SK-N-SH treated with all-trans-retinoic acid at 6 μM for 48 hours (cell line): ENCODE measurements around the gene PPM1G.

ENCODE experiments used
- ATAC-seq: fragments of 200-7000 bp; cut with Tn5 transposase; 3 replicates; pipeline ENCODE4 v1.9.1; 2020; ENCODE audit warnings: mild to moderate bottlenecking, moderate library complexity
- ARNTL ChIP-seq: fragments of 450-650 bp; formaldehyde crosslinking; IDR thresholded peaks from 2 replicates; pipeline ENCODE4 v1.5.0; 2020; ENCODE audit warnings: low read depth, mild to moderate bottlenecking, moderate library complexity, borderline replicate concordance
- BACH2 ChIP-seq: fragments of 250-450 bp; sonication (Bioruptor Pico); IDR thresholded peaks from 2 replicates; pipeline ENCODE4 v1.9.0; 2021; ENCODE audit warnings: mild to moderate bottlenecking, borderline replicate concordance
- CREB5 ChIP-seq: fragments of 250-450 bp; sonication (Bioruptor Pico); IDR thresholded peaks from 2 replicates; pipeline ENCODE4 v1.5.1; 2020; ENCODE audit warnings: low read depth, mild to moderate bottlenecking, moderate library complexity
- ESRRG ChIP-seq: fragments of 250-450 bp; sonication (Bioruptor Pico); IDR thresholded peaks from 2 replicates; pipeline ENCODE4 v1.6.1; 2021; ENCODE audit warnings: mild to moderate bottlenecking
- ISL1 ChIP-seq: fragments of 250-450 bp; sonication (Bioruptor Pico); IDR thresholded peaks from 2 replicates; pipeline ENCODE4 v2.1.2; 2022; ENCODE audit warnings: mild to moderate bottlenecking, moderate library complexity
- POU6F1 ChIP-seq: fragments of 250-450 bp; sonication (Bioruptor Pico); IDR thresholded peaks from 2 replicates; pipeline ENCODE4 v1.8.0; 2021; ENCODE audit warnings: low read depth, mild to moderate bottlenecking, moderate library complexity, borderline replicate concordance
- RARB ChIP-seq: fragments of 250-450 bp; sonication (Bioruptor Pico); IDR thresholded peaks from 2 replicates; pipeline ENCODE4 v1.8.0; 2021; ENCODE audit warnings: mild to moderate bottlenecking, moderate library complexity
- SNAI2 ChIP-seq: fragments of 250-450 bp; sonication (Bioruptor Pico); IDR thresholded peaks from 2 replicates; pipeline ENCODE4 v1.5.0; 2020; ENCODE audit warnings: mild to moderate bottlenecking, moderate library complexity
- TCF4 ChIP-seq: fragments of 250-450 bp; sonication (Bioruptor Pico); IDR thresholded peaks from 2 replicates; pipeline ENCODE4 v1.8.0; 2021; ENCODE audit warnings: mild to moderate bottlenecking, moderate library complexity, borderline replicate concordance
- TSHZ2 ChIP-seq: fragments of 250-450 bp; sonication (Bioruptor Pico); IDR thresholded peaks from 2 replicates; pipeline ENCODE4 v1.5.0; 2020; ENCODE audit warnings: mild to moderate bottlenecking, moderate library complexity
- ZFP3 ChIP-seq: fragments of 250-450 bp; sonication (Bioruptor Pico); IDR thresholded peaks from 2 replicates; pipeline ENCODE4 v1.5.0; 2020; ENCODE audit warnings: mild to moderate bottlenecking, moderate library complexity
- ZFP30 ChIP-seq: fragments of 450-650 bp; formaldehyde crosslinking; IDR thresholded peaks from 2 replicates; pipeline ENCODE4 v1.5.0; 2022; ENCODE audit warnings: mild to moderate bottlenecking, moderate library complexity
- ZNF565 ChIP-seq: fragments of 450-650 bp; formaldehyde crosslinking; conservative IDR thresholded peaks from 2 replicates; pipeline ENCODE4 v1.5.0; 2020; ENCODE audit warnings: low read depth, mild to moderate bottlenecking, moderate library complexity
- ZNF70 ChIP-seq: fragments of 450-650 bp; formaldehyde crosslinking; IDR thresholded peaks from 2 replicates; pipeline ENCODE4 v1.5.0; 2020; ENCODE audit warnings: mild to moderate bottlenecking, moderate library complexity
- ZNF8 ChIP-seq: fragments of 450-650 bp; formaldehyde crosslinking; IDR thresholded peaks from 2 replicates; pipeline ENCODE4 v1.5.0; 2020; ENCODE audit warnings: mild to moderate bottlenecking, moderate library complexity

PPM1G gene

GRCh38 chr2:27336173-27336572, 73.2 kb downstream of the PPM1G start:
- no peak for ATAC-seq
- no peak for TF ChIP-seq ISL1 (CRISPR knock-in tag)
- TF ChIP-seq POU6F1 (CRISPR knock-in tag), result no peak
- no peak for TF ChIP-seq ESRRG (CRISPR knock-in tag)
- no peak for TF ChIP-seq ARNTL (CRISPR knock-in tag)
- TF ChIP-seq SNAI2 (CRISPR knock-in tag), result no peak
- no peak for TF ChIP-seq RARB (CRISPR knock-in tag)
- no peak for TF ChIP-seq BACH2 (CRISPR knock-in tag)
- no peak for TF ChIP-seq TCF4 (CRISPR knock-in tag)
- TF ChIP-seq ZNF8 (CRISPR knock-in tag), result no peak
- TF ChIP-seq CREB5 (CRISPR knock-in tag), result no peak
- no peak for TF ChIP-seq ZFP3 (CRISPR knock-in tag)
- TF ChIP-seq ZFP30 (CRISPR knock-in tag), result no peak

GRCh38 chr2:27335311-27335710, 74.1 kb downstream of the PPM1G start:
- ATAC-seq, result no peak
- TF ChIP-seq SNAI2 (CRISPR knock-in tag) (no peak), ZNF565 (CRISPR knock-in tag) (no peak), ZNF70 (CRISPR knock-in tag) (no peak), TSHZ2 (CRISPR knock-in tag) (no peak)
